GM12864 (cell line): Measurements from ENCODE around the gene CUL2.

Experiments
- DNase-seq: peaks from one replicate; pipeline ENCODE4 v3.0.0-alpha.2; 2011; ENCODE audit warnings: low read depth
- H3K4me3 ChIP-seq: 2 replicates; pipeline ENCODE4 v1.5.1; 2011; ENCODE audit warnings: mild to moderate bottlenecking, low read depth, low read length, control low read depth
- CTCF ChIP-seq: IDR thresholded peaks from 2 replicates; pipeline ENCODE4 v1.5.1; 2011; ENCODE audit warnings: low read depth, mild to moderate bottlenecking, moderate library complexity, low read length, control low read depth, inconsistent platforms; ENCODE audit errors: missing control alignments

CUL2 gene

GRCh38 chr10:35112571-35112970 is 22.4 kb upstream of the CUL2 start:
- DNase-seq, result no peak
- TF ChIP-seq CTCF, result no peak
- H3K4me3 ChIP-seq, result no peak overlapping the region

- no peak for DNase-seq
These were observed 13.7 kb upstream of the CUL2 start for GRCh38 chr10:35103882-35104281.

GRCh38 chr10:35097510-35097909 is 7.4 kb upstream of the CUL2 start:
- no peak for DNase-seq
- no peak overlapping the region for H3K4me3 ChIP-seq
- TF ChIP-seq CTCF, result no peak

More at GRCh38 chr10:35103882-35104281, 13.7 kb upstream of the CUL2 start:
- no peak for TF ChIP-seq CTCF
- no peak overlapping the region for H3K4me3 ChIP-seq

- no peak for TF ChIP-seq CTCF
- DNase-seq, result no peak
- H3K4me3 ChIP-seq, result no peak overlapping the region
These were observed 6.2 kb upstream of the CUL2 start for GRCh38 chr10:35096312-35096711.

- no peak overlapping the region for H3K4me3 ChIP-seq
- no peak for TF ChIP-seq CTCF
- no peak for DNase-seq
These were observed 2.7 kb upstream of the CUL2 start for GRCh38 chr10:35092851-35093250.

GRCh38 chr10:35091994-35092790 is 2.1 kb upstream of the CUL2 start:
- no peak for TF ChIP-seq CTCF
- no peak for DNase-seq
- no peak overlapping the region for H3K4me3 ChIP-seq

GRCh38 chr10:35089611-35090161 is 455 bp downstream of the CUL2 start:
- no peak for TF ChIP-seq CTCF
- no peak for DNase-seq
- peak overlapping the region; percentile 82 for H3K4me3 ChIP-seq
